Upper lobe of left lung (tissue), 6 donors: ENCODE measurements around the gene MYO1E. TPM values are rescaled to one million over a fixed set of nuclear protein-coding genes. Genes with fewer than 3 reads are reported as not detected.

Experiments used
- ATAC-seq, 2 donors: fragments of 200-7000 bp; cut with Tn5 transposase; one replicate each; pipeline ENCODE4 v1.9.1; 2022; ENCODE audit warnings: mild to moderate bottlenecking in 2 of 2, moderate library complexity in 2 of 2; ENCODE audit not compliant: low FRiP score in 2 of 2
- DNase-seq, 2 donors: peaks; one replicate each; pipeline ENCODE4 v3.0.0-alpha.2; 2019 to 2020
- H3K27ac ChIP-seq, 4 donors: fragments of 200-600 bp; sonication (generic); one replicate each; pipeline ENCODE4 v1.5.1; 2016 to 2019
- H3K27me3 ChIP-seq, 4 donors: fragments of 200-600 bp; sonication (generic); one replicate each; pipeline ENCODE4 v1.5.1; 2017 to 2019
- H3K36me3 ChIP-seq, 4 donors: fragments of 200-600 bp; sonication (generic); one replicate each; pipeline ENCODE4 v1.5.1; 2016 to 2019
- H3K4me1 ChIP-seq, 4 donors: fragments of 200-600 bp; sonication (generic); one replicate each; pipeline ENCODE4 v1.5.1; 2018 to 2019
- H3K4me3 ChIP-seq, 4 donors: fragments of 200-600 bp; sonication (generic); one replicate each; pipeline ENCODE4 v1.5.1; 2017 to 2019; ENCODE audit warnings: mild to moderate bottlenecking in 2 of 4, moderate library complexity in 1 of 4
- H3K9me3 ChIP-seq, 4 donors: fragments of 200-600 bp; sonication (generic); one replicate each; pipeline ENCODE4 v1.5.1; 2018 to 2019
- CTCF ChIP-seq, 6 experiments: fragments of 450-650 bp in 4 of 6; fragments of 200-600 bp in 2 of 6; sonication (generic) in 2 of 6; IDR thresholded peaks; one replicate each; pipeline ENCODE4 v1.5.1; 2016 to 2019; ENCODE audit warnings: antibody characterized with exemption in 6 of 6
- EP300 ChIP-seq, 4 donors: sonication (generic); formaldehyde crosslinking; IDR thresholded peaks; one replicate each; pipeline ENCODE4 v1.5.1; 2017; ENCODE audit warnings: antibody characterized with exemption in 4 of 4, control low read depth in 2 of 4
- POLR2A ChIP-seq, 4 donors: fragments of 450-650 bp; IDR thresholded peaks; one replicate each; pipeline ENCODE4 v1.5.1; 2016 to 2017; ENCODE audit warnings: antibody characterized with exemption in 4 of 4, mild to moderate bottlenecking in 2 of 4
- POLR2AphosphoS5 ChIP-seq, 2 donors: sonication (generic); formaldehyde crosslinking; IDR thresholded peaks; one replicate each; pipeline ENCODE4 v1.5.1; 2017; ENCODE audit warnings: antibody characterized with exemption in 2 of 2
- WGBS, 2 donors: methylation state at CpG; one replicate each; pipeline ENCODE4 v1.1.5; 2017 to 2018; 5-methylcytosine and 5-hydroxymethylcytosine counted together
- total RNA-seq, 6 donors: library from RNA; depleted of rRNA in 4 of 6; stranded (reverse); fragments of >200 nt in 4 of 6; gene quantifications; one replicate each; pipeline versions ENCODE4 v1.1.0 to v1.2.1, GENCODE V29; 2016 to 2021
- donor health status: DM: no; HTN: no; CAD: no; lungs with moderate emphysema.
- donor health status: DM: no; HTN: yes; CAD: no; lungs with severe emphysema.

MYO1E gene
- total RNA-seq, 6 donors from 2014 or later: 39.7 to 161 (median 71.9) TPM

- peak overlapping the region; percentile 36 to 68 (median 60) for H3K27ac ChIP-seq
- ATAC-seq: no peak
- DNase-seq: peak in 1 of 2 donors; percentile 53
Observed at GRCh38 chr15:59178151-59178695, 194.4 kb downstream of the MYO1E start.

GRCh38 chr15:59177317-59177660, 195.4 kb downstream of the MYO1E start:
- peak in 1 of 4 donors; percentile 29 for TF ChIP-seq EP300 (IDR thresholded peaks at IDR 0.05)
- no peak for TF ChIP-seq CTCF (IDR thresholded peaks at IDR 0.05)
- no peak for TF ChIP-seq POLR2AphosphoS5 (IDR thresholded peaks at IDR 0.05)
- peak in 1 of 4 donors; percentile 54 for TF ChIP-seq POLR2A (IDR thresholded peaks at IDR 0.05)
- 80 to 82% methylated on average over 4 of the region's 4 CpGs for WGBS, 2 donors
- H3K27ac ChIP-seq: peak overlapping the region; percentile 36 to 68 (median 60)
- peaks cover 0 to 9% (median under 1%) of the 10 kb centered on the region in 4 donors for H3K36me3 ChIP-seq
- ATAC-seq (peak in 1 of 2 donors; percentile 35), DNase-seq (no peak)
- H3K27me3 ChIP-seq: no peaks in the 10 kb centered on the region
- peaks cover 0 to 8% (median 0%) of the 10 kb centered on the region in 4 donors for H3K9me3 ChIP-seq
- no peak overlapping the region for H3K4me3 ChIP-seq
- H3K4me1 ChIP-seq: peaks cover 8 to 17% (median 13%) of the 10 kb centered on the region in 4 donors

More at GRCh38 chr15:59178151-59178695, 194.4 kb downstream of the MYO1E start:
- peaks cover 8 to 17% (median 13%) of the 10 kb centered on the region in 4 donors for H3K4me1 ChIP-seq
- H3K9me3 ChIP-seq: peaks cover 0 to 8% (median 0%) of the 10 kb centered on the region in 4 donors
- no peak for TF ChIP-seq EP300 (IDR thresholded peaks at IDR 0.05)
- no peak for TF ChIP-seq CTCF (IDR thresholded peaks at IDR 0.05)
- no peak for TF ChIP-seq POLR2AphosphoS5 (IDR thresholded peaks at IDR 0.05)
- TF ChIP-seq POLR2A (IDR thresholded peaks at IDR 0.05): no peak
- H3K36me3 ChIP-seq: peaks cover 0 to 9% (median 0%) of the 10 kb centered on the region in 4 donors
- H3K27me3 ChIP-seq: no peaks in the 10 kb centered on the region
- 92 to 95% methylated on average over 15 to 16 of the region's 16 CpGs for WGBS, 2 donors
- H3K4me3 ChIP-seq: no peak overlapping the region

- Histone ChIP-seq H3K27me3 (no peaks in the 10 kb centered on the region), H3K9me3 (peaks cover 0 to 5% (median 0%) of the 10 kb centered on the region in 4 donors), H3K4me3 (no peak overlapping the region), H3K4me1 (peaks cover 8 to 17% (median 13%) of the 10 kb centered on the region in 4 donors), H3K36me3 (peaks cover 0 to 11% (median 3%) of the 10 kb centered on the region in 4 donors), H3K27ac (peak overlapping the region in 3 of 4 donors; percentile 43 to 68 (median 63))
- no peak for TF ChIP-seq EP300 (IDR thresholded peaks at IDR 0.05)
- TF ChIP-seq CTCF (IDR thresholded peaks at IDR 0.05): no peak
- no peak for TF ChIP-seq POLR2AphosphoS5 (IDR thresholded peaks at IDR 0.05)
- no peak for TF ChIP-seq POLR2A (IDR thresholded peaks at IDR 0.05)
- 69 to 80% methylated on average over 9 of the region's 9 CpGs for WGBS, 2 donors
- peak in 1 of 2 donors; percentile 23 for ATAC-seq
- no peak for DNase-seq
Observed at GRCh38 chr15:59176653-59177316, 195.9 kb downstream of the MYO1E start.

GRCh38 chr15:59174835-59175831, 197.5 kb downstream of the MYO1E start:
- ATAC-seq: peak; percentile 61 to 90
- no peaks in the 10 kb centered on the region for H3K27me3 ChIP-seq
- H3K36me3 ChIP-seq: peaks cover 0 to 21% (median 6%) of the 10 kb centered on the region in 4 donors
- no peaks in the 10 kb centered on the region for H3K9me3 ChIP-seq
- peak in 1 of 2 donors; percentile 51 for DNase-seq
- 47 to 48% methylated on average over 8 to 10 of the region's 10 CpGs for WGBS, 2 donors
- peaks cover 8 to 18% (median 14%) of the 10 kb centered on the region in 4 donors for H3K4me1 ChIP-seq
- H3K4me3 ChIP-seq: no peak overlapping the region
- peak overlapping the region; percentile 16 to 68 (median 26) for H3K27ac ChIP-seq
- TF ChIP-seq EP300 (IDR thresholded peaks at IDR 0.05): no peak
- peak in 5 of 6 experiments; percentile 38 to 62 (median 55) for TF ChIP-seq CTCF (IDR thresholded peaks at IDR 0.05)
